ENCODE results near the gene PPFIA1. TPM values are rescaled to one million over a fixed set of nuclear protein-coding genes. Genes with fewer than 3 reads are reported as not detected.

The PPFIA1 gene
- total and polyA plus RNA-seq, 2 of the 8 experiments (the other 6 are each of a cell fraction or from before 2014, with no cell fraction given): 44.3 to 73.5 TPM

DNA sequence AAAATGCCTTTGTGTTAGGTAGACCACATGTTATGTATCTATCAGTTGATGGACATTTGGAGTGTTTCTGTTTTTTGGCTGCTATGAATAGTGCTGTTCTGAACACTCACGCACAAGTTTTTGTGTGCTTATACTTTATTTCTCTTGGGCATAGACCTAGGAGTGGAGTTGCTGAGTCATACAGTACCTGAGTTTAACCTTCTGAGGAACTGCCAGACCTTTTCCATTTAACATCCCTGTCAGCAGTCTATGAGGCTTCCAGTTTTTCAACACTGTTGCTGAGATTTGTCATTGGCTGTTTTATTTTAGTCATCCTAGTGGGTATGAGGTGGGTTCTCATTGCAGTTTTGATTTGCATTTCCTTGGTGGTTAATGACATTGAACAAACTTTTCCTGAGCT is 132.2 kb downstream of the PPFIA1 start:
- CTCF ChIA-PET (ENCODE audit: partially characterized antibody): interaction anchor here (1.4 kb wide), 1 partner anchor 14 kb away, joined by 4 read pairs; no protein-coding TSS in a partner anchor
- Histone ChIP-seq H2BK12ac (ENCODE audit: low read depth, low read length) (no peak overlapping the region), H4K5ac (ENCODE audit: insufficient read length, low read depth, low read length) (no peak overlapping the region), H3K4ac (replicated peaks; ENCODE audit: insufficient read length, low read depth, low read length) (no peak overlapping the region), H3K4me1 (replicated peaks in 1 of 4; ENCODE audit: control insufficient read depth in 3 of 4, insufficient read depth in 4 of 4, low read length in 3 of 4) (peaks cover 5 to 10% (median 7%) of the 10 kb centered on the region in 4 experiments), H3K56ac (replicated peaks; ENCODE audit: insufficient read length, low read depth, low read length) (no peak overlapping the region), H2BK15ac (ENCODE audit: low read length) (no peak overlapping the region), H3K18ac (ENCODE audit: extremely low read depth, low read length) (no peak overlapping the region), H3K79me2 (ENCODE audit: control insufficient read depth in 1 of 2, insufficient read depth in 2 of 2, low read length in 2 of 2) (peaks cover 19 to 74% of the 10 kb centered on the region in 2 experiments), H2AFZ (ENCODE audit: low read length) (no peak overlapping the region), H3K23me2 (ENCODE audit: low read depth, low read length) (peaks cover 14% of the 10 kb centered on the region), H3K4me2 (ENCODE audit: insufficient read depth in 1 of 2, low read depth in 2 of 2, low read length in 2 of 2) (no peak overlapping the region), H3K4me3 (ENCODE audit: extremely low read depth in 1 of 4, insufficient read depth in 2 of 4, low read depth in 3 of 4, low read length in 4 of 4) (no peak overlapping the region), H3K27ac (ENCODE audit: low read depth, low read length) (no peak overlapping the region), H3K27me3 (replicated peaks in 1 of 4; ENCODE audit: control insufficient read depth in 3 of 4, extremely low read depth in 1 of 4, insufficient read depth in 3 of 4, low read length in 3 of 4) (no peaks in the 10 kb centered on the region), H3K79me1 (ENCODE audit: low read depth, low read length) (peaks cover 22% of the 10 kb centered on the region), H4K91ac (replicated peaks; ENCODE audit: insufficient read length, low read length) (no peak overlapping the region), H2BK5ac (ENCODE audit: low read depth, low read length) (no peak overlapping the region), H4K20me1 (replicated peaks in 1 of 2; ENCODE audit: control insufficient read depth in 1 of 2, insufficient read depth in 2 of 2, low read length in 2 of 2) (peaks cover 19 to 27% of the 10 kb centered on the region in 2 experiments), H3K9ac (replicated peaks in 1 of 4; ENCODE audit: extremely low read depth in 1 of 4, low read depth in 3 of 4, low read length in 3 of 4) (no peak overlapping the region), H2BK20ac (ENCODE audit: low read length) (no peak overlapping the region), H3K9me3 (ENCODE audit: insufficient read depth in 2 of 2, low read depth in 1 of 2, low read length in 1 of 2) (no peaks in the 10 kb centered on the region), H4K8ac (ENCODE audit: extremely low read depth, insufficient read depth, low read length) (no peak overlapping the region), H2AK5ac (ENCODE audit: low read depth, low read length) (no peak overlapping the region), H3K36me3 (ENCODE audit: control insufficient read depth in 2 of 4, insufficient read depth in 4 of 4, low read length in 3 of 4) (peaks cover 2 to 26% (median 12%) of the 10 kb centered on the region in 4 experiments; a peak in 7 of 8 replicates), H3K23ac (ENCODE audit: insufficient read length) (no peak overlapping the region), H2BK120ac (replicated peaks; ENCODE audit: low read depth, low read length) (no peak overlapping the region), H3K14ac (ENCODE audit: insufficient read length) (no peak overlapping the region)
- DNase-seq (ENCODE audit: low read depth in 1 of 2, low spot score in 2 of 2) (no peak), FAIRE-seq (no peak)
- 73% methylated on average over 1 of the region's 1 CpG; no CpG with 5 or more reads in 1 of the 2 experiments for WGBS, 2 experiments (ENCODE audit: extremely low coverage in 1 of 2, insufficient coverage in 1 of 2, insufficient read length in 1 of 2, insufficient replicate concordance in 2 of 2, low coverage in 1 of 2, low lambda C conversion rate in 2 of 2, missing lambda C conversion rate in 1 of 2)
- POLR2A ChIA-PET (ENCODE audit: partially characterized antibody): no interaction called here
- TF ChIP-seq, protein P1, sequence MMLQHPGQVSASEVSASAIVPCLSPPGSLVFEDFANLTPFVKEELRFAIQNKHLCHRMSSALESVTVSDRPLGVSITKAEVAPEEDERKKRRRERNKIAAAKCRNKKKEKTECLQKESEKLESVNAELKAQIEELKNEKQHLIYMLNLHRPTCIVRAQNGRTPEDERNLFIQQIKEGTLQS (IDR thresholded peaks at IDR 0.05; ENCODE audit: insufficient read depth, low read depth, low read length): no peak
- TF ChIP-seq HDAC2 (IDR thresholded peaks at IDR 0.05; ENCODE audit: borderline replicate concordance in 1 of 2, low read depth in 2 of 2, low read length in 2 of 2) (no peak), PHF8 (conservative IDR thresholded peaks at IDR 0.05; ENCODE audit: low read depth, low read length) (no peak), SIN3A (conservative IDR thresholded peaks at IDR 0.05 in 1 of 2, IDR thresholded peaks at IDR 0.05 in 1 of 2; ENCODE audit: low read depth in 1 of 2, low read length in 2 of 2) (no peak), MAX (IDR thresholded peaks at IDR 0.05) (no peak), TBP (IDR thresholded peaks at IDR 0.05; ENCODE audit: low read depth, low read length) (no peak), TEAD4 (IDR thresholded peaks at IDR 0.05; ENCODE audit: low read depth, low read length) (no peak), EP300 (IDR thresholded peaks at IDR 0.05; ENCODE audit: borderline replicate concordance in 1 of 2, low read depth in 2 of 2, low read length in 2 of 2) (no peak), RAD21 (IDR thresholded peaks at IDR 0.05 in 1 of 2, conservative IDR thresholded peaks at IDR 0.05 in 1 of 2; ENCODE audit: low read depth in 2 of 2, low read length in 2 of 2) (no peak), RFX5 (IDR thresholded peaks at IDR 0.05; ENCODE audit: borderline replicate concordance, low read depth, low read length) (no peak), GTF2F1 (IDR thresholded peaks at IDR 0.05; ENCODE audit: borderline replicate concordance, low read depth, low read length) (no peak), ASH2L (IDR thresholded peaks at IDR 0.05; ENCODE audit: low read length) (no peak)

All from H1 (cell line).